Neutrophil (primary cell): ENCODE measurements around the gene GDF11.

Source experiments
- H3K27ac ChIP-seq: fragments of 200-600 bp; sonication (generic); 2 replicates; pipeline ENCODE4 v1.5.1; 2016; ENCODE audit warnings: mild to moderate bottlenecking, moderate library complexity
- H3K27me3 ChIP-seq: fragments of 200-600 bp; sonication (generic); 2 replicates; pipeline ENCODE4 v1.6.0; 2016; ENCODE audit warnings: mild to moderate bottlenecking
- H3K36me3 ChIP-seq: fragments of 200-600 bp; sonication (generic); 2 replicates; pipeline ENCODE4 v1.5.1; 2017
- H3K4me1 ChIP-seq, 2 experiments: fragments of 200-600 bp in 1 of 2; sonication (generic) in 1 of 2; 1 replicate in 1 of 2; 2 replicates in 1 of 2; pipeline versions ENCODE4 v1.5.1 to v1.6.1; 2013 to 2016; ENCODE audit warnings: low read depth in 1 of 2, low read length in 1 of 2, mild to moderate bottlenecking in 1 of 2, moderate library complexity in 1 of 2; ENCODE audit not compliant: control insufficient read depth in 1 of 2, insufficient read depth in 1 of 2
- H3K4me3 ChIP-seq, 2 experiments: fragments of 200-600 bp in 1 of 2; sonication (generic) in 1 of 2; 1 replicate in 1 of 2; 2 replicates in 1 of 2; pipeline ENCODE4 v1.5.1; 2013 to 2016; ENCODE audit warnings: low read depth in 1 of 2, low read length in 1 of 2, mild to moderate bottlenecking in 1 of 2, moderate library complexity in 1 of 2
- H3K9me3 ChIP-seq: fragments of 200-600 bp; sonication (generic); 2 replicates; pipeline ENCODE4 v1.5.1; 2016
- CTCF ChIP-seq: fragments of 200-600 bp; sonication (generic); IDR thresholded peaks from 2 replicates; pipeline ENCODE4 v1.5.1; 2016; ENCODE audit warnings: antibody characterized with exemption

GDF11 gene

GRCh38 chr12:55715833-55716581 is 26.9 kb upstream of the GDF11 start, which contains the start of gene BLOC1S1:
TSS of gene BLOC1S1 (plus strand) at chr12:55716046. CDS start at chr12:55716052, 6 bp downstream.
- peaks cover 27% of the 10 kb centered on the region for H3K36me3 ChIP-seq
- no peaks in the 10 kb centered on the region for H3K9me3 ChIP-seq
- H3K27me3 ChIP-seq, result no peaks in the 10 kb centered on the region
- peak within 1 kb of the TSS; percentile 92 to 99 for H3K4me3 ChIP-seq
- TF ChIP-seq CTCF, result peak; percentile 64
- H3K4me1 ChIP-seq, result peaks cover 51 to 57% of the 10 kb centered on the region in 2 experiments
- peak within 1 kb of the TSS; percentile 99 for H3K27ac ChIP-seq

- Histone ChIP-seq H3K36me3 (peaks cover 32% of the 10 kb centered on the region), H3K9me3 (no peaks in the 10 kb centered on the region), H3K4me3 (peak overlapping the region; percentile 92 to 99), H3K4me1 (peaks cover 51 to 58% of the 10 kb centered on the region in 2 experiments), H3K27me3 (no peaks in the 10 kb centered on the region), H3K27ac (peak overlapping the region; percentile 99)
- no peak for TF ChIP-seq CTCF
Measured at GRCh38 chr12:55716582-55716957, 26.4 kb upstream of the GDF11 start.

GRCh38 chr12:55717011-55718007 is 25.6 kb upstream of the GDF11 start:
- Histone ChIP-seq H3K4me1 (peaks cover 51 to 58% of the 10 kb centered on the region in 2 experiments), H3K9me3 (no peaks in the 10 kb centered on the region), H3K4me3 (peak overlapping the region; percentile 92 to 99), H3K27ac (peak overlapping the region; percentile 99), H3K36me3 (peaks cover 40% of the 10 kb centered on the region), H3K27me3 (no peaks in the 10 kb centered on the region)
- TF ChIP-seq CTCF, result no peak

GRCh38 chr12:55718015-55718414 is 24.9 kb upstream of the GDF11 start:
- TF ChIP-seq CTCF, result no peak
- peak overlapping the region; percentile 99 for H3K27ac ChIP-seq
- no peaks in the 10 kb centered on the region for H3K27me3 ChIP-seq
- peaks cover 51 to 58% of the 10 kb centered on the region in 2 experiments for H3K4me1 ChIP-seq
- H3K36me3 ChIP-seq, result peaks cover 47% of the 10 kb centered on the region
- H3K9me3 ChIP-seq, result no peaks in the 10 kb centered on the region
- H3K4me3 ChIP-seq, result peak overlapping the region in 1 of 2 experiments; percentile 92

- H3K9me3 ChIP-seq, result no peaks in the 10 kb centered on the region
- no peak overlapping the region for H3K4me3 ChIP-seq
- H3K4me1 ChIP-seq, result peaks cover 51 to 58% of the 10 kb centered on the region in 2 experiments
- H3K36me3 ChIP-seq, result peaks cover 54% of the 10 kb centered on the region
- H3K27me3 ChIP-seq, result no peaks in the 10 kb centered on the region
- no peak for TF ChIP-seq CTCF
- H3K27ac ChIP-seq, result no peak overlapping the region
Measured at GRCh38 chr12:55718624-55719275, 24.2 kb upstream of the GDF11 start.
